Sigmoid colon (tissue), 4 donors: Measurements from ENCODE around the gene PDX1.

ENCODE experiments used
- CTCF ChIP-seq, 4 experiments: fragments of 450-650 bp in 3 of 4; fragments of 200-600 bp in 1 of 4; IDR thresholded peaks; one replicate each; pipeline ENCODE4 v1.5.1; 2016 to 2019; ENCODE audit warnings: antibody characterized with exemption in 4 of 4, mild to moderate bottlenecking in 3 of 4, moderate library complexity in 2 of 4
- EP300 ChIP-seq, 4 donors: sonication (generic); formaldehyde crosslinking; IDR thresholded peaks; one replicate each; pipeline ENCODE4 v1.6.1; 2017; ENCODE audit warnings: antibody characterized with exemption in 4 of 4
- POLR2A ChIP-seq, 2 donors: fragments of 450-650 bp; IDR thresholded peaks; one replicate each; pipeline ENCODE4 v1.6.1; 2016; ENCODE audit warnings: antibody characterized with exemption in 2 of 2, mild to moderate bottlenecking in 2 of 2, moderate library complexity in 2 of 2
- POLR2AphosphoS5 ChIP-seq, 4 donors: sonication (generic); formaldehyde crosslinking; IDR thresholded peaks; one replicate each; pipeline ENCODE4 v1.6.1; 2017; ENCODE audit warnings: antibody characterized with exemption in 4 of 4

- TF ChIP-seq CTCF (IDR thresholded peaks at IDR 0.05) = no peak
- TF ChIP-seq POLR2A (IDR thresholded peaks at IDR 0.05) = no peak
- TF ChIP-seq POLR2AphosphoS5 (IDR thresholded peaks at IDR 0.05) = no peak
- no peak for TF ChIP-seq EP300 (IDR thresholded peaks at IDR 0.05)
These were observed 5.6 kb downstream of the PDX1 start for GRCh38 chr13:27925220-27925991.
